ES-I3 (cell line): ENCODE results near the gene TMED4.

Experiments used
- H3K36me3 ChIP-seq: 2 replicates; pipeline ENCODE4 v1.6.1; 2013; ENCODE audit warnings: mild to moderate bottlenecking, low read length, control low read depth, moderate library complexity; ENCODE audit not compliant: insufficient read depth
- H3K4me1 ChIP-seq: 2 replicates; pipeline ENCODE4 v1.6.1; 2013; ENCODE audit warnings: mild to moderate bottlenecking, control low read depth, low read length; ENCODE audit not compliant: insufficient read depth
- H3K9ac ChIP-seq: 2 replicates; pipeline ENCODE4 v1.6.1; 2013; ENCODE audit warnings: low read depth, mild to moderate bottlenecking, low read length, moderate library complexity
- H3K9me3 ChIP-seq: 2 replicates; pipeline ENCODE4 v1.6.1; 2013; ENCODE audit warnings: mild to moderate bottlenecking, low read length, moderate library complexity; ENCODE audit not compliant: control insufficient read depth, insufficient read depth

Gene TMED4

DNA sequence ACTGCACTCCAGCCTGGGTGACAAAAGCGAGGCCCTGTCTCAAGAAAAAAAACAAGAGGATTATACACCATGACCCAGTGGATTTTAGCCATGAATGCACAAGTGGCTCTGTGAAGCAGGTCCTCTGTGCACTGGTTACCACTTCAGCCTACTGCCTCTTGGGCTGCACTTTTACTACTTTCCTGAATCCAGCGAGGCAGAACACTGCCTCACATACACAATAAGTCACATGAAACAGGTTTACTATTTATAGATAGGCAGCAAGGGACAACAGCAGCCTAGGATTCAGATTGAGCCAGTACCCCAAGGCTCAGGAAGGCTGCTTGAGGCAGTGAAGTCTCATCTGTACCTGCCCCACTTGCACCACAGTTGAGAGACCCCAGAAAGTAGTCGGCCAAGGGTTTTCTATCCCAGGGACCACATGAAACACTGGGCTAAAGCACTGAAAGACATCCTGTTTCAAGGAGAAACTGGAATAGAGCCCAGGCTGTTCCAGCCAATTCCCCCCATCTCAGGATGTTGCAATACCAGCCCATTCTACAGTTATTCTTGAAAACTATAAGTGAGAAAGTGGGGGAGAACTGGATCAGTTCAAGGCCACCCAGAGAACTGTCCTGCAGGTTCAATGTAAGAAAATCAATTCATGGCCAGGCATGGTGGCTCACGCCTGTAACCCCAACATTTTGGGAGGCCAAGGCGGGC is 14.1 kb upstream of the TMED4 start:
- Histone ChIP-seq H3K9ac (no peak overlapping the region), H3K9me3 (no peaks in the 10 kb centered on the region), H3K4me1 (no peaks in the 10 kb centered on the region), H3K36me3 (no peaks in the 10 kb centered on the region)

DNA sequence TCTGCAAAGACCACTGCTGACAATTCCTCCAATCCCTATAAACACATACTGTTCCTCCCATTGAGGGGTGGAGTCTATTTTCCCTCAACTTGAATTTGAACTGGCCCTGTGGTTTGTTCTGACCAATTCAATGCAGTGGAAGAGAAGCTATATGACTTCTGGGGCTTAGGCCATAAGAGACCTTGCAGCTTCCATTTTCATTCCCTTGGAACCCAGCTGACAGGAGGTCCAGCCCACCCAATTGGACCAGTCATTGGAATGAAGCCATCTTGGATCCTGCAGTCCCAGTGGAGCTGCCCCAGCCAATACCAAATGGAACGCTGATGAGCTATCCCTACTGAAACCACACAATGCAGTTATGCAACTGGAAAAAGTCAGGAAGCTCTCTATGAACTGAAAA is 8.9 kb upstream of the TMED4 start:
- Histone ChIP-seq H3K9me3 (no peaks in the 10 kb centered on the region), H3K9ac (no peak overlapping the region), H3K36me3 (no peaks in the 10 kb centered on the region), H3K4me1 (no peaks in the 10 kb centered on the region)

DNA sequence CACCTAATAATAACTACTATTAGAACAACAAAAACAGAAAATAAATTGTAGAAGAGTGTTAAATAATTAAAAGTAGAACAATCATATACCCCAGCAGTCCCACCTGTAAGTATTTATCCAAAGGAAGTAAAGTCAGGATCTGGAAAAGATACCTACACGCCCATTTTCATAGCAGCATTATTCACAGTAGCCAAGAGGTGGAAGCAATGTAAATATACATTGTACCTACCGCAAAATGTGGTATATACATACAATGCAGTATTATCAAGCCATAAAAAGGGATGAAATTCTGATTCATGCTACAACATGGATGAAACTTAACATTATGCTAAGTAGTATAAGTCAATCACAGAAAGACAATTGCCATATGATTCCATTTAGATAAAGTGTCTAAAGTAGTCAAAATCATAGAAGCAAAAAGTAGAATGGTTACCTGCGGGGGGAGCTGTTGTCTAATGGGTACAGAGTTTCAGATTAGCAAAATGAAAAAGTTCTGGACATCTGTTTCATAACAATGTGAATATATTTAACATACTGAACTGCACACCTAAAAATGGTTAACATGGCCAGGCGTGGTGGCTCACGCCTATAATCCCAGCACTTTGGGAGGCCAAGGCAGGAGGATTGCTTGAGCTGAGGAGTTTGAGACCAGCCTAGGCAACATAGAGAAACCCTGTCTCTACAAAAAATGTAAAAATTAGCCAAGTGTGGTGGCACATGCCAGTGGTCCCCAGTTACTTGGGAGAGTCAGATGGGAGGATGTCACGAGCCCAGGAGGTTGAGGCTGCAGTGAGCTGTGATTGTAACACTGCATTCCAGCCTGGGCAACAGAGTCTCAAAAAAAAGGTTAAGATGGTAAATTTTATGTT is 6.0 kb upstream of the TMED4 start:
- H3K9ac ChIP-seq: no peak overlapping the region
- H3K4me1 ChIP-seq: no peaks in the 10 kb centered on the region
- H3K9me3 ChIP-seq: no peaks in the 10 kb centered on the region
- no peaks in the 10 kb centered on the region for H3K36me3 ChIP-seq

DNA sequence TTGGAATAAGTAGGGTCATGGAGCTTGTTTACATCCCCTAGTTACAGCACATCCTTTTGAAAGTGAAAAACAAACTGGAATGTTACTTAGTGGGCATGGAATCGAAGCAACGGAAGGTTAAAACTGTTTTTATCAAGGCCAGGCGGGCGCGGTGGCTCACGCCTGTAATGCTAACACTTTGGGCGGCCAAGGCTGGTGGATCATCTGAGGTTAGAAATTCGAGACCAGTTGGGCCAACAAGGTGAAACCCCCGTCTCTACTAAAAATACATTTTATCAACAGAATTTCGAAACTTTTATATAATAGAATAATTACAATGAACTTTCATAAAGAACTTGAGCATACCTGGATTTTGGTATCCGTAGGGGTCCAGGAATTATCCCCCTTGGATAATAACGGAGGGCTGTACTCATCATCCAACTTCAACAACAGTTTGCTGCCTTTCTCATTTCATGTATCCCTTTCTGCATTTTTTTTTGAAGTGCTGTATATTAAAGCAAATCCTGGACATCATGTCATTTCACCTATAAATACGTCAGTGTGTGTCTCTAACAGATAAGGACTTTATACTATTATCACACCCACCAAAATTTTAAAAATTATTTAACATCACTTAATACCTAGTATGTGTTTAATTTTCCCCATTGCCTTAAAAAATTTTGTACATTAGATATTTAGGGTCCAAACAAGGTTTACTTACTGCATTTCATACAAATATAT is 1.3 kb upstream of the TMED4 start:
- Histone ChIP-seq H3K9me3 (no peaks in the 10 kb centered on the region), H3K4me1 (peaks cover 5% of the 10 kb centered on the region; the same call in 1 of the 2 replicates), H3K36me3 (peaks cover 10% of the 10 kb centered on the region), H3K9ac (peak overlapping the region; percentile 100)

DNA sequence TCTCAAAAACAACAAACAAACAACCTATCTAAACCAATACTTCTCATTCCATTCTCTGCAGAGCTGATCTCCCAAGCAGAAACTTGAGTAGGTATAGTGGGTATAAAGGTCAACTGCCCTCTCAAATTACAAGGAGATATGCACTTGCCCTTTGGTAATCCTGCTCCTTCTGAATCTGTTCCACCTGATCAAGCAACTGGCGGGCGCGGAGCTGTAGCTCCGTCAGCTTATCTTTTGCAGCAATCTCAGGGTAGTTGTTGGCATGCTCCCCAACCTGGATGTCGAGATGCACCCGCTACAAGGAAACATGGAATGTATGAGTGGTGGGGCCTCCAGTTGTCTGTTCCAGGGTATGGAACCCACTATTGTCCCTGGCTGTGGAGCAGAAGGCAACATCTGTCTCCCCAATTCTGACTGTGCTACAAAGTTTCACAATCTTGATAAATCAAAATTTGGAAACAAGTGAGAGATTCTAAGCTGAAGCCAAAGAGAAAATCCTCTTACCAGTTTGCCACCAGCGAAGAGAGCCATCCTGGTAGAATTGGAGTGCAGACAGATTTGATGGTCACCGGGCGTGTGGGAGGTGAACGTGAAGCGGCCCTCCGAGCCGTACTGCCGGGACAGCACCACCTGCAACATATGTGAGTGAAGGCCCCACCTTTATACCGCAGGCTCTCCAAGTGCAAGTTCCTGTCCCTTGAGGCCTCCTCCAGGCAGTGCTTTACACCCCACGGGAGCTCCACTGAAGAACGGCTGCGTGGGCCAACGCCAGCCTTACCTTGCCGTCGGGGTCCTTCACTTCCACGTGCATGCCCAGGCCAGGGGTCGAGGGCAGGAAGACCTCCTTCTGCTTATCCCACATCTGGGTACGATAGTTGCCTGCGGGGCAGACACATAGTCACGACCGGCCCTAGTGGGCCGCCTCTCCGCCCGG is 819 bp downstream of the TMED4 start:
- peak overlapping the region; percentile 100 for H3K9ac ChIP-seq

GRCh38 chr7:44576228-44576627 is 5.8 kb downstream of the TMED4 start:
- H3K4me1 ChIP-seq: peaks cover 14% of the 10 kb centered on the region
- H3K36me3 ChIP-seq: peaks cover 29% of the 10 kb centered on the region
- no peak overlapping the region for H3K9ac ChIP-seq
- H3K9me3 ChIP-seq: no peaks in the 10 kb centered on the region

More for the DNA sequence above, 819 bp downstream of the TMED4 start:
- H3K36me3 ChIP-seq: peaks cover 13% of the 10 kb centered on the region
- H3K9me3 ChIP-seq: no peaks in the 10 kb centered on the region
- peaks cover 5% of the 10 kb centered on the region; the same call in 1 of the 2 replicates for H3K4me1 ChIP-seq

GRCh38 chr7:44575054-44575453 is 7.0 kb downstream of the TMED4 start:
- no peak overlapping the region for H3K9ac ChIP-seq
- peaks cover 37% of the 10 kb centered on the region for H3K36me3 ChIP-seq

DNA sequence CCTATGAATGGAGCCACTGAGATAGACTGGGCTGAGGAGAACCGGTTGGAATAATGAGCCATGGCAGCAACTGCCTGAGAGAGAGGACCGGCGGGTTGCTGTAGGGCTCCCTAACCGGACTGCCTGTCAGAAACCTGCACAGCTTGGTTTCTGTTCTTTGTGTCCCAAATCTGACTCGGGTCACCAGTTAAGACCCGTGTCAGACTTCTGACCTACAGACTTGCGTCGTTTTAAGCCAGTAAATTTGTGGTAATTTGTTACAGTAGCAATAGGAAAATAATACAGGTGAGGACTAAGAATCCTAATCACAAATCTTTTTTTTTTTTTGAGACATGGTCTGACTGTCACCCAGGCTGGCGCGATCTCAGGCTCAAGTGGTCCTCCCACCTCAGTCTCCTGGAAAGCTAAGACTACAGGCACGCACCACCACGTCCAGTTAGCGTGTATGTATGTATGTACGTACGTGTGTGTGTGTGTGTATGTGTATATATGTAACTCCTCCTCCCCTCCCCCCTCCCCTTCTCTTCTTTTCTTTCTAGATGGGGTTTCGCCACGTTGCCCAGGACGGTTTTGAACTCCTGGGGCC is 7.7 kb downstream of the TMED4 start:
- peak overlapping the region; percentile 90; the same call in 1 of the 2 replicates for H3K9ac ChIP-seq
- H3K36me3 ChIP-seq: peaks cover 42% of the 10 kb centered on the region
- no peaks in the 10 kb centered on the region for H3K9me3 ChIP-seq
- peaks cover 9% of the 10 kb centered on the region; the same call in 1 of the 2 replicates for H3K4me1 ChIP-seq

More at GRCh38 chr7:44575054-44575453, 7.0 kb downstream of the TMED4 start:
- Histone ChIP-seq H3K9me3 (no peaks in the 10 kb centered on the region), H3K4me1 (peaks cover 9% of the 10 kb centered on the region; the same call in 1 of the 2 replicates)

GRCh38 chr7:44573464-44574286 is 8.4 kb downstream of the TMED4 start, which contains the start of gene DDX56:
Gene DDX56 (minus strand): TSS chr7:44573908. CDS start chr7:44573895, 13 bp downstream.
- Histone ChIP-seq H3K9ac (peak within 1 kb of the TSS; percentile 90), H3K9me3 (no peaks in the 10 kb centered on the region), H3K4me1 (peaks cover 9% of the 10 kb centered on the region; the same call in 1 of the 2 replicates), H3K36me3 (peaks cover 41% of the 10 kb centered on the region)

DNA sequence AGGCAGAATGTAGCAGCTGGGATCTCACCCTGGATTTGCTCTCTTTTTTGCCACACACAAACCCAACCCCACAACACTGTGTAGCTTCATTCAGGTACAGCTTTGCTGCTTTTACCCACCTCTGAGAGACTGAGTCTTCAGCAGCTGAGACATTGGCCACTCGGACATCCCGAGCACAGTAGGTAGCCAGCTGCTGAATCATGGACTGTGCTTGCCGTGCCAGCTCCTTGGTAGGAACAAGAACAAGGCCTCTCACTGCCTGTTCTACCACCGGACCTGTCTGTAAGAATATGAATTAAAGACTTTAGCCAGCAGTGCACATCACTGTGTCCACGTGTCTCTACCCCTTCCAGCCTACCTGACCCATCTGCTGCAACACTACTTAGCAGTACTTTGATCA is 9.3 kb downstream of the TMED4 start:
- Histone ChIP-seq H3K36me3 (peaks cover 45% of the 10 kb centered on the region), H3K9ac (peak overlapping the region; percentile 90), H3K9me3 (no peaks in the 10 kb centered on the region), H3K4me1 (peaks cover 9% of the 10 kb centered on the region; the same call in 1 of the 2 replicates)

GRCh38 chr7:44569959-44570358 is 12.1 kb downstream of the TMED4 start:
- peaks cover 6% of the 10 kb centered on the region; the same call in 1 of the 2 replicates for H3K4me1 ChIP-seq
- H3K9ac ChIP-seq: no peak overlapping the region
- H3K9me3 ChIP-seq: no peaks in the 10 kb centered on the region
- peaks cover 48% of the 10 kb centered on the region for H3K36me3 ChIP-seq

DNA sequence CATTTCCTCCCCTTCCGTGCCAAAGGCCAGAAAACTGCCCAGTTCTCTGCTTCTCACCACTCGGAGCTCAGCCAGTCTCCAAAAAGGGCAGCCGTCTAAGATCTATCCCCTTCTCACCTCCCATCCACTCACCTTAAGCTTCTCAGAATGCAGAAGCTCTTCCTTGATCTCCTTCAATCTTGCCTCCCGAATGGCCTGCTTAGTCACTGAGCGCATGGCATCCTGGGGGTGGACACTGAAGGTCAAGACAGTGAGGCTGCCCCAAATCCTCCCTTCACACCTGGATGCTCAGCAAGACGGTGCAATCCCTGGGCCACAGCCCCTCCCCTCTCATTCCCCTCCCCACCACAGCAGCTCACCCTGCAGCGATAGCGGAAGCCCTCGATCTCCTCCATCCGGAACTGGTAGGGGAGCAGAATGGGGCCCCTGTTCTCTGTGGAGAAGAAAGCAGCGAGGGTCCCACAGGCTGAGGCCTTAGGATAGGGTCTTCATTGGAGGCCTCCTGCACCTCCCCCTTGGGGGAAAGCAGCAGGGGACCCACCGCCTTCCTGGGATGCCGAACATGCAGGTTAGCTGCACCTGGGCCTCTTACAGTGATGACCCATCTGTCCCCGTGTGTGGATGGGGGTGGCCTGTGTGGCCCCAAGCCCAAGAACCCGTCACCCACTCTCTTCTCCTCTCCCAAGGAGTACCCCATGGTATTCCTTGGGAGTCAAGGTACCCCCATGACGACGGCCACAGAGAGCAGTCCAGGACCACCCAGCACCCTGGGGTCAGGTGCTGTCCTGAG is 13.1 kb downstream of the TMED4 start:
- Histone ChIP-seq H3K36me3 (peaks cover 52% of the 10 kb centered on the region), H3K4me1 (0 out of 2 replicates have a peak, but pooled peaks cover 5% of the 10 kb centered on the region), H3K9ac (no peak overlapping the region), H3K9me3 (no peaks in the 10 kb centered on the region)
